A673 (cell line): Measurements from ENCODE around the gene PEAR1. TPM values are rescaled to one million over a fixed set of nuclear protein-coding genes. Genes with fewer than 3 reads are reported as not detected.

Experiments used
- BruUV-seq: library from RNA; stranded (reverse); fragments of 400-500 nt; replicated peaks from 2 replicates; lab custom pipeline; 2021; lab: Mats Ljungman, UMichigan
- CTCF ChIA-PET: fragments of 300-600 bp; sonication (Branson Sonifier 250); formaldehyde crosslinking; loops from one replicate; lab custom pipeline; 2022; ENCODE audit warnings: antibody characterized with exemption; lab: Charles Lee
- POLR2A ChIA-PET: fragments of 300-600 bp; sonication (Branson Sonifier 250); formaldehyde crosslinking; loops from one replicate; lab custom pipeline; 2022; ENCODE audit warnings: antibody characterized with exemption; ENCODE audit not compliant: low non-redundant PET; lab: Charles Lee
- DNase-seq: peaks from one replicate; pipeline ENCODE4 v3.0.0-alpha.2; 2015; ENCODE audit warnings: low spot score
- H3K27ac ChIP-seq: fragments of 200-600 bp; sonication (generic); 2 replicates; pipeline ENCODE4 v1.5.1; 2016; ENCODE audit warnings: mixed run types, low read depth, mild to moderate bottlenecking, mixed read lengths, antibody characterized with exemption, low read length; ENCODE audit not compliant: poor library complexity, severe bottlenecking
- H3K27me3 ChIP-seq: fragments of 200-600 bp; sonication (generic); replicated peaks from 2 replicates; pipeline ENCODE4 v1.6.1; 2017; ENCODE audit warnings: mixed run types, low read depth, mild to moderate bottlenecking, mixed read lengths, antibody characterized with exemption, low read length; ENCODE audit not compliant: insufficient read depth, poor library complexity
- H3K36me3 ChIP-seq: fragments of 200-600 bp; sonication (generic); 2 replicates; pipeline ENCODE4 v1.6.1; 2016; ENCODE audit warnings: mixed run types, mild to moderate bottlenecking, mixed read lengths, antibody characterized with exemption, low read length; ENCODE audit not compliant: insufficient read depth, poor library complexity, severe bottlenecking
- H3K4me1 ChIP-seq: fragments of 200-600 bp; sonication (generic); 2 replicates; pipeline ENCODE4 v1.6.1; 2017; ENCODE audit warnings: mixed run types, mild to moderate bottlenecking, mixed read lengths, antibody characterized with exemption, low read length; ENCODE audit not compliant: insufficient read depth, poor library complexity, severe bottlenecking
- H3K4me3 ChIP-seq: fragments of 200-600 bp; sonication (generic); 2 replicates; pipeline ENCODE4 v1.5.1; 2016; ENCODE audit warnings: low read depth, mixed run types, mild to moderate bottlenecking, mixed read lengths, low read length; ENCODE audit not compliant: poor library complexity, severe bottlenecking
- H3K9me3 ChIP-seq: fragments of 200-600 bp; sonication (generic); 2 replicates; pipeline ENCODE4 v1.6.1; 2016; ENCODE audit warnings: mixed run types, low read depth, mild to moderate bottlenecking, mixed read lengths, antibody characterized with exemption, low read length; ENCODE audit not compliant: poor library complexity, severe bottlenecking
- EZH2 ChIP-seq: fragments of 200-600 bp; sonication (generic); IDR thresholded peaks from 2 replicates; pipeline ENCODE4 v1.6.1; 2017; ENCODE audit warnings: borderline replicate concordance, low read depth, mild to moderate bottlenecking, mixed read lengths, antibody characterized with exemption, low read length; ENCODE audit not compliant: poor library complexity, severe bottlenecking
- intact Hi-C: fragments of 100-400 bp; cut with micrococcal nuclease; formaldehyde crosslinking; loops from one replicate; pipeline ENCODE4 v1.10.0; 2022; ENCODE audit not compliant: unreplicated experiment
- total RNA-seq: library from RNA; stranded (reverse); gene quantifications from 2 replicates; pipeline ENCODE4 v1.2.3, GENCODE V29; 2021
- TF ChIP-seq, protein P1 (sequence below): fragments of 300-800, 200-600 bp; sonication (generic); conservative IDR thresholded peaks from 2 replicates; pipeline ENCODE4 v1.5.1; 2017; ENCODE audit warnings: low read depth, mild to moderate bottlenecking, antibody characterized with exemption, low read length, moderate library complexity, mixed read lengths

The PEAR1 gene
- total RNA-seq, 1 experiment from 2014 or later = 0.52 TPM

DNA sequence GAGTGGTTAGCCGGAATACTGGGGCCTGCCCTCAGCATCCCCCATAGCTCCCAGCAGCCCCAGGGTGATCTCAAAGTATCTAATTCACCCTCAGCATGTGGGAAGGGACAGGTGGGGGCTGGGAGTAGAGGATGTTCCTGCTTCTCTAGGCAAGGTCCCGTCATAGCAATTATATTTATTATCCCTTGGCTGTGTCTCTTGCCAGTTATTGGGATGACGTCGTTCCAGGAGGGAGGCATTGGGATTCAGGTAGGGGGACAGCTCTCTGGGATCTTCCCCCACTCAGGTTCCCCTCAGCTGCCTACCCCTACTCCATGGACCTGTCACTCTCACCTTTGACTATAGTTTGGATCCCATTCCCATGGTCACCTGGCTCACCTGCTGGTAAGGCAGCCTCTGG, 11.9 kb upstream of the PEAR1 start:
- no peaks in the 10 kb centered on the region for H3K27me3 ChIP-seq
- POLR2A ChIA-PET = no interaction called here

DNA sequence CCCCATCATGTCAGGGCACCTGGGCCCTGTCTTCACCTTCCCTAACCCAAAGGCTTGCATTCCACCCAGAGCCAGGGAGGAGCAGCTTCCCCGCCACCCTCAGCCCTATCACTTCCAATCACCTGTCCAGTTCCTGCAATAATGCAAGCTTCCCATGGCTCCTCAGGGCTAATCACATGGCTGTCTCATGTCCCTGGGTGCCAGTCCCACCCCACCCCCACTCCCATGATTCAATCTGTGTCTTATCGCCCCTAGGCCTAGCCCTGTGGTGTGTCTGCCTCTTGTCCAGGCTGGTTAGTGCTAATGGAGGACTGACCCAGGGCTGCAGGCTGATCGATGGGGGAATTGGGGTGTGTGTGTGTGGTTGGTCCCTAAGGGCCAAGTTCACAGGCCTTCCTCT, 11.0 kb upstream of the PEAR1 start:
- no peaks in the 10 kb centered on the region for H3K9me3 ChIP-seq
- no peak overlapping the region for H3K4me3 ChIP-seq
- no TSS peak for BruUV-seq
- H3K36me3 ChIP-seq = no peaks in the 10 kb centered on the region
- intact Hi-C loops = no loop called here
- ChIA-PET POLR2A (no interaction called here), CTCF (no interaction called here)
- H3K27ac ChIP-seq = no peak overlapping the region
- TF ChIP-seq, protein P1, sequence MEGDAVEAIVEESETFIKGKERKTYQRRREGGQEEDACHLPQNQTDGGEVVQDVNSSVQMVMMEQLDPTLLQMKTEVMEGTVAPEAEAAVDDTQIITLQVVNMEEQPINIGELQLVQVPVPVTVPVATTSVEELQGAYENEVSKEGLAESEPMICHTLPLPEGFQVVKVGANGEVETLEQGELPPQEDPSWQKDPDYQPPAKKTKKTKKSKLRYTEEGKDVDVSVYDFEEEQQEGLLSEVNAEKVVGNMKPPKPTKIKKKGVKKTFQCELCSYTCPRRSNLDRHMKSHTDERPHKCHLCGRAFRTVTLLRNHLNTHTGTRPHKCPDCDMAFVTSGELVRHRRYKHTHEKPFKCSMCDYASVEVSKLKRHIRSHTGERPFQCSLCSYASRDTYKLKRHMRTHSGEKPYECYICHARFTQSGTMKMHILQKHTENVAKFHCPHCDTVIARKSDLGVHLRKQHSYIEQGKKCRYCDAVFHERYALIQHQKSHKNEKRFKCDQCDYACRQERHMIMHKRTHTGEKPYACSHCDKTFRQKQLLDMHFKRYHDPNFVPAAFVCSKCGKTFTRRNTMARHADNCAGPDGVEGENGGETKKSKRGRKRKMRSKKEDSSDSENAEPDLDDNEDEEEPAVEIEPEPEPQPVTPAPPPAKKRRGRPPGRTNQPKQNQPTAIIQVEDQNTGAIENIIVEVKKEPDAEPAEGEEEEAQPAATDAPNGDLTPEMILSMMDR = no peak
- TF ChIP-seq EZH2 = no peak
- no peaks in the 10 kb centered on the region for H3K4me1 ChIP-seq
- no peak for DNase-seq
- H3K27me3 ChIP-seq = no peaks in the 10 kb centered on the region

More for the DNA sequence above, 11.9 kb upstream of the PEAR1 start:
- Histone ChIP-seq H3K4me3 (no peak overlapping the region), H3K9me3 (no peaks in the 10 kb centered on the region), H3K36me3 (no peaks in the 10 kb centered on the region), H3K27ac (no peak overlapping the region), H3K4me1 (no peaks in the 10 kb centered on the region)
- CTCF ChIA-PET = no interaction called here
- DNase-seq = no peak
- no peak for TF ChIP-seq EZH2
- TF ChIP-seq, protein P1 = no peak
- BruUV-seq = no TSS peak
- intact Hi-C loops = no loop called here

DNA sequence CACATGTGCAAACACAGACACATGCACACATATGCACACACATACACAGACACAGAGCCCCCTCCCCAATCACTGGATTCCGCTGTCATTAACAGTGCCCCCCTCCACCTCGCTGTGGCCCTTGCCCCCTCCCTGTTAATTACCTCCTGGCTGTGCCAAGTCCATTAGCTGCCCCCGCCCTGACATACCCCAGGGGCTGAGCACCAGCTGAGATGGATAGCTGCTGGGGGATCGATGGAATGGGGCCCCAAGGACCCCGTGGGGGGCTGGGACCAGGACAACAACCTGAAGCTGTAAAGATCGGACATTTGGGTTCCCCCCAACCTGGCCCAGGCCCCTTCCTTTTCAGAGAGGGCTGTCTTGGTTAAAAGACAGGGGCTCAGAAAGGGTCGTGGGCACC, 9.6 kb upstream of the PEAR1 start:
- no peaks in the 10 kb centered on the region for H3K4me1 ChIP-seq
- no TSS peak for BruUV-seq
- no peaks in the 10 kb centered on the region for H3K9me3 ChIP-seq
- H3K36me3 ChIP-seq = no peaks in the 10 kb centered on the region
- ChIA-PET CTCF (interaction anchor here (1.8 kb wide), 1 partner anchor 194 kb away, joined by 9 read pairs; no protein-coding TSS in a partner anchor), POLR2A (no interaction called here)
- intact Hi-C loops = no loop called here
- no peak overlapping the region for H3K4me3 ChIP-seq
- no peaks in the 10 kb centered on the region for H3K27me3 ChIP-seq
- H3K27ac ChIP-seq = no peak overlapping the region
- no peak for DNase-seq
- no peak for TF ChIP-seq EZH2
- TF ChIP-seq, protein P1 = no peak
